GM21447 (cell line): ENCODE data around the gene SOCS2.
A peak's percentile ranks its signal among the peaks of the same experiment; 100 is the strongest.
"Not testable (repeated sequence)": the region's sequence is repeated elsewhere in the genome, so short reads cannot be mapped to it uniquely, and the experiment has no call there.

Experiments
- ATAC-seq: cut with Tn5 transposase; IDR thresholded peaks from one replicate; pipeline ENCODE4 v1.9.1; 2021; ENCODE audit not compliant: unreplicated experiment

SOCS2 gene, protein sequence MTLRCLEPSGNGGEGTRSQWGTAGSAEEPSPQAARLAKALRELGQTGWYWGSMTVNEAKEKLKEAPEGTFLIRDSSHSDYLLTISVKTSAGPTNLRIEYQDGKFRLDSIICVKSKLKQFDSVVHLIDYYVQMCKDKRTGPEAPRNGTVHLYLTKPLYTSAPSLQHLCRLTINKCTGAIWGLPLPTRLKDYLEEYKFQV

GRCh38 chr12:93571925-93572711, at the start of gene SOCS2:
SOCS2 (plus strand) TSS chr12:93572675; CDS start chr12:93572898, 223 bp downstream.
- ATAC-seq = no peak

DNA sequence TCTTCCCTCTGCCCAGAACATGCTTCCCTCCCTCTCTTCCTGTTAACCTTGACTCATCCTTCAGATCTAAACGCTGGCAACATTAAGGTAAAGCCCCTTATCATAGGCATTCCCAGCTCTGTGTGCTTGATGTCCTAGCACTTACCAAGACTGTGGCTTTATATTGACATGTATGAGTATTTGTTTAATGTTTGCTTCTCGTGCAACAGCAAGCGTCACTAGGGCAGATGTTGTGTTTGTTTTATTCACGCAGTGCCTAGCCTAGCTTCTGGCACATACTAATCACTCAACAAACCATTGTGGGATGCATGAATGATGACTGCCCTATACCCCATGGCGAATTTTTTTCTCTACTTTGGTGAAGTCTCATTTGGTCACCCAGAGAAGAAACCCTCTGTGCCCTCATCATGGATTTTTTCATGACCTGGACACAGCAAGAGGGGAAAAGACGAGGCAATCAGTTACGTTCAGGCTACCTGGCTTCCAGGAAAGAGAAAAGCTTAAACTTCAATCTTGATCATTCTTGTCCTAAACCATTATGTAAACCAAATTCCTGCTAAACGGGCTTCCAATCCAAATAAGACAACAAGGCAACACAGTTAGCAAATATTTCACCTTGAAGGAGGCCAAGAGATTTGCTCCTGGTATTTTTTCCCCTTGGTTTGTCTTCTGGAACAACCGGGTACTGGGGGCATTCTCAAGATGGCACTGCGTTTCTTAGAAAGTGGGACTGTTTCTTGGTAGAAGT, 47.9 kb upstream of the SOCS2 start:
- ATAC-seq = no peak

DNA sequence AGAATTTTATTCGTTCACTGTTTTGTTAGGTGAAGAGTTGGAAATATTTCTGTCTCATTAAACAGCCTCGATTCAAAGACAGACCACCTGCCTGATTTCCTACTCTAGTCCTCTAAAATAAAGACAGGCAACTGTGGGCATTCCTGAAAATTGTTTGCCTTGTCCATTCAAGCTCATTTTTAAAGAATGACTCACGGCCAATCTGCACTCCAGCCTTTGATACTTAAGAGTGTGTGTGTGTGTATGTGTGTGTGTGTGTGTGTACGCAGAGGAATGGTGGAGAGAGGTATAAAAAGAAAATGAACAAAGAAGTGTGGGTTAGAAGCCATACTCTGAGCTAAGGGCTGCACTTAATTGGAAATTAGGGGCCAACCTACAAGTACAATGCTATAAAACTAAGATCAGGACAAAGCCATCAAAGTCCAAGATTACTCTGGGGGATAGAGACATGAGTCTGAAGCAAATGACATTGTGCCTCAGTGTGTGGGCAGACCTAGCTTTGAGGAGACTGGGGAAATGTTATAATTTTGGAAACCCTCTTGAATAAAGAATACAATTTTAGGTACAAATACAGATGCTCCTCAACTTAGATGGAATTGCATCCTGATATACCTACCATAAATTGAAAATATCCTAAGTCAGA, 45.6 kb upstream of the SOCS2 start:
- ATAC-seq = no peak

- no peak for ATAC-seq
Measured at GRCh38 chr12:93530358-93530757, 42.1 kb upstream of the SOCS2 start.

DNA sequence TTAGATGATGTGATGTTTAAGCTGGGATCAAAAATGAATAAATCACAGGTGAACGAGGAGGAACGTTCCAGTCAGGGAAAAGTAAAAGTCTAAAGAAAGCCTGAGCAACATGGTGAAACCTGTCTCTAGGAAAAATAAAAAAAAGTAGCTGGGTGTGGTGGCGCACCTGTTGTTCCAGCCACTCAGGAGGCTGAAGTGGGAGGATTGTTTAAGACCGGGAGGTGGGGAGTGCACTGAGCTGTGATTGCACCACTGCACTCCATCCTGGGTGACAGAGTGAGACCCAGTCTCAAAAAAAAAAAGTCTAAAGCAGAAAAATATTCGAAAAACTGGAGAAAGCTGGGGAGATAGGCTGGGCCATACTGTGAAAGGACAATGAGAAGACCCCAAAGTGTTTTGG, 39.2 kb upstream of the SOCS2 start:
- ATAC-seq = no peak

DNA sequence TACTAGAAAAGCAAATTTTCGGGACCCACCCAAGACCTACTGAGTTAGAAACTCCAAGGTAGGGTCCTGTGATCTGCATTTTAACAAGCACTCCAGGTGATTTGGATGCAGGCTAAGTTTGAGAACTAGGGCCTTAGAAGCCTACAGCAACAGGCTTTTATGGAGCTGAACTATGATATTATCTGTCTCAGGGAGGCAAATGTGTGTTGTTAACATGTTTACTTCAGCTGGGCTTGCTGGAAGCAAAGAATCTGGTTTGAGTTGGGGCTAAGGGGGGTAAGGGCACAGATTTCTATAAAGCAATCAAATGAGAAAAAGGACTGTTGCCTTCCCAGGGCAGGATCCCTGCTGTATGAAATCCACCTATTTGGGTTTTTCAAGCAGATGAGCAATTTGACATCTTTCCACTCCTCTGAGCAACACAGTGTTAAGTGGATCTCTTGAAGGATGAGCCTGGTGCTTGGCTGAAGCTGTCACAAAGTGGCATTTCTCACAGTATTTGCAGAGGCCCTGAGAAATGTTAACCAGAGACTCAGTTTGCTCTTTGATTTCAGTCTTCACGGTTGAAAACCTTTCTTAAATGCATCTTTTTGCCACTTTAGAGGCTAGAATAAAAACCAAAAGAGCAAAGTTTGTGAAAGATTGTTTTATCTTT, 36.2 kb upstream of the SOCS2 start:
- peak; percentile 27 for ATAC-seq

- ATAC-seq = peak; percentile 91
Measured at GRCh38 chr12:93536766-93537488, 35.5 kb upstream of the SOCS2 start.

DNA sequence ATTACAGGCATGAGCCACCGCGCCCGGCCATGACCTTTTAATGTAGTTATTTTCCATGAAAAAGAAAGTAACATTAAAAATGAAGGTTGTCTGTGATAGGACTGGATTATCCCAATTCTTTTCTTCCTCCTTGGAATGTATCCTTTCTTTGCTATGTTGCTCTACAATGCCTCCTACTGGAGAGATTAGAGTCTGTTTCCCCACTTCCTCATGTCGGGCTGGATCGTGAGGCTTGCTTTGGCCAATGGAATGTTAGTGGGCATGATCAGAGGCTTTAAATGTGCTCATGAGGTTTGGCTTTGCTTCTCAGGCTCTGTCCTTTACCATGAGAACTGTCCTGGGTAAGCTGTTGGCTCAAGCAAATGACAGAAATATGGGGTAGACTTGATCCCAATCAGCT, 34.7 kb upstream of the SOCS2 start:
- no peak for ATAC-seq

- no peak for ATAC-seq
Measured at GRCh38 chr12:93539821-93540220, 32.7 kb upstream of the SOCS2 start.

GRCh38 chr12:93540466-93540865, 32.0 kb upstream of the SOCS2 start:
- ATAC-seq = no peak

- no peak for ATAC-seq
Measured at GRCh38 chr12:93541578-93542225, 30.8 kb upstream of the SOCS2 start.

DNA sequence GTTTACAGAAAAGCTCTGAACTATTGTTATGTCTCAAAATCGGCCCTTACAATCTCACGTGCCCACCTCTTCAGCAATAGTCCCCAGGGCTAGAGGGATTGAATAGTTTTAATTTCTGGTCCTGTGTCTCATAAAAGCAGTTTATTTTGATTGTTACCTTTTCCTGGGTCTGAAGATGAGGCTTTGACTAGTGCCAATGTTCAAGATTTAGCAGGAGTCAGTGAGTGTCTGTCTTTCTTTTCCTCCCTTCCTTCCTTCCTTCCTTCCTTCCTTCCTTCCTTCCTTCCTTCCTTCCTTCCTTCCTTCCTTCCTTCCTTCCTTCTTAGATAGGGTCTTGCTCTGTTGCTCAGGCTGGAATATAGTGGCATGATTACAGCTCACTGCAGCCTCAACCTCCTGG, 24.7 kb upstream of the SOCS2 start:
- ATAC-seq = no peak

DNA sequence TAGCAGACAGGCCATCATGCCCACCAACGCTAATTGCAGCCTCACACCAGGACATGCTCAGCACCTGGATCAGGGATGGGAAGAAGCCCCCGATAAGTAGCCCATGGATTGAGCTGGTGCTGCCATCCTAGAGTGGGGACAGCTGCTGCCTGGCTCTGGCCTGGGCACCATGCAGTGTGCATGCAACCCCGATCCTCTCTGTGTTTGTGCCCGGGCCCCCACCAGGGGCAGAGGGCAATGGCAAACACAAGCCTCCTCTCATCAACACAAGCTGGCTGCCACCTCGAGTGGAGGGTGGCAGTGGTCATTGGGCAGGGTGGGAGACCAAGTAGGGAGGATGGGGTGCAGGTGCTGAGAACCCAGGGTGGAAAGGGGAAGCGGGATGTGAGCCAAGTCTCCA, 23.3 kb upstream of the SOCS2 start:
- ATAC-seq = no peak

DNA sequence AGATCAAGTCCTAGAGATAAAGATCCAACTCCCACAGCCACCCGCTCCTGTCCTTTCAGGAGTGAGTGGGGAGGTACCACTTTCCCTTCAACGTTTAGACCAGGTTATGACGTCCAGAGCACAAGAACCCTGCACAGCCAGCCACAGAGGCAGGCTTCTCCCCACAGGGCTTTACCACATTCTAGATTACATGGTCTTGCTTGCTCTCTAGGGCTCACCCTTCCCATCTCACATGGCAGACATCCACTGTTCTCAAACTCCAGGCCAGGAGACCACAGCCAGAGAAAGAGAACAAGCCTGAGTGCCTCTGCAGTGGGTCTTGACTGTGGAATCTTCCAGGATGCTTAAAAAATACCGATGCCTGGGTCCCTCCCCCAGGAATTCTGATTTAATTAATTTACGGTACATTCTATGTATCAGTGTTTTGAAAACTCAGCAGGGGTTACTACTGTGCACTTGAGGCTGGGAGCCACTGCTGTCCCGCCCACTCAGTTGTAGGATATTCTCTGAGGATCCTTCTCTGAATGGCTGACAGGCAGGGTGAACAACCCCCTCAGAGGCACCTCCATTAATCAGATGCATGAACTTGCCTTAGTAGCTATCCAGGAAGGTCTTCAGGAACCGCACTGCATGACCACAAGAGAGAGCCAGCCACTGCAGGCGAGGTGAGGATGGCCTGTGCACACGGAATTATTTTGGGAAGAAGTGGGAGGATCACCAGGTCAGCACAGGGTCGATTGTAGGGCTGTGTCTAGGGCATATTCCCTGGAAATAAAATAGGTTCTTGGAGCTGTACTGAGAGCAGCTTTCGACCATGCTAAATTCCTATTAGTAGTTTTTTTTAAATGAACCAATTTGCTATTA, 21.5 kb upstream of the SOCS2 start:
- no peak for ATAC-seq

- ATAC-seq = no peak
Measured at GRCh38 chr12:93552427-93552826, 20.0 kb upstream of the SOCS2 start.

- ATAC-seq = not testable (repeated sequence)
Measured at GRCh38 chr12:93557879-93558278, 14.6 kb upstream of the SOCS2 start.

GRCh38 chr12:93558685-93559084, 13.8 kb upstream of the SOCS2 start:
- ATAC-seq = not testable (repeated sequence)

DNA sequence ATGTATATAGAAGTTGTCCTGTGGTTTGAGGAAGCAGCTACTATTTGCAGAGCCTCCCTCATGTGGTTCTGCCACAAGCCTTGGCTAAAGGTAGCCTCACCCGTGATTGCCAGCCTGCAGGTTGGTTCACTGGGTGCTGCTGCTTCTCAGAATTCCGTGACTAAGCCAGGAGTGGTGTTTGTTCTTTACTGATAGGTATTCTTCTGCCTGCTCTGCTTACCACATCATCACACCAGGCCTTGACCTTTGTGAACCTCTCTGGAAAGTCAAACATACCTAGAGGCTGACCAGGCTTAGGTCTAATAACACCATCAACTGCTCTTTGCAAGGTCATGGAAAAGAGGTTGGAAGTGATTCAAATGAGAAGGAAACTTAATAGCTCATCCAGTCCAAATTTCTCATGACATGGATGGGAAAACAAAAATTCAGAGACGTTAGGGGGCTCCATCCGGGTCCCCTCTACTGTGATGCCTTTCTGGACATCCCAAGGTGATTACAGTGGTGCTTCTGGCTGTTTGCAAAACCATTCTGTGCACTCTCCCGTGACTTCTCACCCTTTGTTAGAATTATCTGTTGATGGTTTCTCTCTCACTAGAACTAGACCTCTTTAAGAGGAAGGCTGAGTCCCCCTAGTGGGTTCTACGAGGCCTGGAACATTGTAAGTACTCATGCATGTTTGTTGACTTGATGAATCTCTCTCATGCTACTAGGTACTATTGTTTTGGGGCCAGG, 8.5 kb upstream of the SOCS2 start:
- no peak for ATAC-seq
